Measurements from ENCODE around the gene STX18.
A peak's percentile ranks its signal among the peaks of the same experiment; 100 is the strongest.
"Not testable (repeated sequence)": the region's sequence is repeated elsewhere in the genome, so short reads cannot be mapped to it uniquely, and the experiment has no call there.

Gene STX18

GRCh38 chr4:4505211-4505610 lies 36.6 kb downstream of the STX18 start:
- WGBS (ENCODE audit: insufficient coverage): 100% methylated on average over 4 of the region's 9 CpGs
- H3K4me3 ChIP-seq (ENCODE audit: control insufficient read depth in 1 of 7, extremely low read depth in 1 of 7, insufficient read depth in 4 of 7, low read depth in 2 of 7, low read length in 6 of 7); H3K27me3 ChIP-seq (replicated peaks in 2 of 5; ENCODE audit: control insufficient read depth in 4 of 5, insufficient read depth in 5 of 5, low read length in 4 of 5); H3K36me3 ChIP-seq (ENCODE audit: control insufficient read depth in 4 of 4, insufficient read depth in 4 of 4, low read length in 3 of 4); H3K9me3 ChIP-seq (ENCODE audit: control extremely low read depth in 1 of 5, control insufficient read depth in 4 of 5, insufficient read depth in 2 of 5, low read depth in 1 of 5, low read length in 4 of 5); POLR2A ChIA-PET; CTCF ChIA-PET; H3K27ac ChIP-seq (ENCODE audit: insufficient read depth in 1 of 2, low read depth in 1 of 2, low read length in 2 of 2, poor library complexity in 1 of 2, severe bottlenecking in 2 of 2); DNase-seq; H3K4me1 ChIP-seq (ENCODE audit: control extremely low read depth in 1 of 4, control insufficient read depth in 4 of 4, insufficient read depth in 4 of 4, low read length in 3 of 4): not testable (repeated sequence)

GRCh38 chr4:4504783-4505182 lies 37.1 kb downstream of the STX18 start:
- no peaks in the 10 kb centered on the region for H3K9me3 ChIP-seq (ENCODE audit: control extremely low read depth in 1 of 5, control insufficient read depth in 4 of 5, insufficient read depth in 2 of 5, low read depth in 1 of 5, low read length in 4 of 5)
- no peak for DNase-seq
- CTCF ChIA-PET: no interaction called here
- no CpG with 5 or more reads among the region's 2 CpGs for WGBS (ENCODE audit: insufficient coverage)
- H3K4me3 ChIP-seq (ENCODE audit: control insufficient read depth in 1 of 7, extremely low read depth in 1 of 7, insufficient read depth in 4 of 7, low read depth in 2 of 7, low read length in 6 of 7): no peak overlapping the region
- POLR2A ChIA-PET: no interaction called here
- H3K4me1 ChIP-seq (ENCODE audit: control extremely low read depth in 1 of 4, control insufficient read depth in 4 of 4, insufficient read depth in 4 of 4, low read length in 3 of 4): peaks cover 0 to 8% (median 5%) of the 10 kb centered on the region in 4 experiments
- no peaks in the 10 kb centered on the region for H3K27me3 ChIP-seq (replicated peaks in 2 of 5; ENCODE audit: control insufficient read depth in 4 of 5, insufficient read depth in 5 of 5, low read length in 4 of 5)
- no peak overlapping the region for H3K27ac ChIP-seq (ENCODE audit: insufficient read depth in 1 of 2, low read depth in 1 of 2, low read length in 2 of 2, poor library complexity in 1 of 2, severe bottlenecking in 2 of 2)
- peaks cover 0 to under 1% (median 0%) of the 10 kb centered on the region in 4 experiments for H3K36me3 ChIP-seq (ENCODE audit: control insufficient read depth in 4 of 4, insufficient read depth in 4 of 4, low read length in 3 of 4)

- WGBS (ENCODE audit: insufficient coverage): 22% methylated on average over 8 of the region's 10 CpGs
- peak; percentile 17 to 54 (median 31) for DNase-seq
Measured at GRCh38 chr4:4502694-4503311, 39.0 kb downstream of the STX18 start.

GRCh38 chr4:4501679-4502078 lies 40.2 kb downstream of the STX18 start:
- peak in 2 of 3 donors; percentile 8 to 40 for DNase-seq

More at GRCh38 chr4:4502694-4503311, 39.0 kb downstream of the STX18 start:
- Histone ChIP-seq H3K27ac (ENCODE audit: insufficient read depth in 1 of 2, low read depth in 1 of 2, low read length in 2 of 2, poor library complexity in 1 of 2, severe bottlenecking in 2 of 2) (no peak overlapping the region), H3K27me3 (replicated peaks in 2 of 5; ENCODE audit: control insufficient read depth in 4 of 5, insufficient read depth in 5 of 5, low read length in 4 of 5) (no peaks in the 10 kb centered on the region), H3K9me3 (ENCODE audit: control extremely low read depth in 1 of 5, control insufficient read depth in 4 of 5, insufficient read depth in 2 of 5, low read depth in 1 of 5, low read length in 4 of 5) (no peaks in the 10 kb centered on the region), H3K4me3 (ENCODE audit: control insufficient read depth in 1 of 7, extremely low read depth in 1 of 7, insufficient read depth in 4 of 7, low read depth in 2 of 7, low read length in 6 of 7) (peak overlapping the region in 5 of 7 experiments; percentile 39 to 55 (median 43)), H3K36me3 (ENCODE audit: control insufficient read depth in 4 of 4, insufficient read depth in 4 of 4, low read length in 3 of 4) (no peaks in the 10 kb centered on the region), H3K4me1 (ENCODE audit: control extremely low read depth in 1 of 4, control insufficient read depth in 4 of 4, insufficient read depth in 4 of 4, low read length in 3 of 4) (peaks cover 0 to 8% (median 5%) of the 10 kb centered on the region in 4 experiments)
- CTCF ChIA-PET: no interaction called here
- POLR2A ChIA-PET: interaction anchor here (0.6 kb wide), 1 partner anchor 37 kb away, joined by 3 read pairs; no protein-coding TSS in a partner anchor

GRCh38 chr4:4499438-4500123 lies 42.3 kb downstream of the STX18 start:
- POLR2A ChIA-PET: no interaction called here
- H3K27ac ChIP-seq (ENCODE audit: insufficient read depth in 1 of 2, low read depth in 1 of 2, low read length in 2 of 2, poor library complexity in 1 of 2, severe bottlenecking in 2 of 2): no peak overlapping the region
- H3K27me3 ChIP-seq (replicated peaks in 2 of 5; ENCODE audit: control insufficient read depth in 4 of 5, insufficient read depth in 5 of 5, low read length in 4 of 5): no peaks in the 10 kb centered on the region
- CTCF ChIA-PET: interaction anchor here (1.1 kb wide), 1 partner anchor 42 kb away, joined by 3 read pairs; the partner anchor contains the start of gene STX18
- DNase-seq: no peak
- H3K9me3 ChIP-seq (ENCODE audit: control extremely low read depth in 1 of 5, control insufficient read depth in 4 of 5, insufficient read depth in 2 of 5, low read depth in 1 of 5, low read length in 4 of 5): no peaks in the 10 kb centered on the region
- no peak overlapping the region for H3K4me3 ChIP-seq (ENCODE audit: control insufficient read depth in 1 of 7, extremely low read depth in 1 of 7, insufficient read depth in 4 of 7, low read depth in 2 of 7, low read length in 6 of 7)
- no peaks in the 10 kb centered on the region for H3K36me3 ChIP-seq (ENCODE audit: control insufficient read depth in 4 of 4, insufficient read depth in 4 of 4, low read length in 3 of 4)
- WGBS (ENCODE audit: insufficient coverage): 95% methylated on average over 2 of the region's 4 CpGs
- peaks cover 0 to 8% (median 5%) of the 10 kb centered on the region in 4 experiments for H3K4me1 ChIP-seq (ENCODE audit: control extremely low read depth in 1 of 4, control insufficient read depth in 4 of 4, insufficient read depth in 4 of 4, low read length in 3 of 4)

More at GRCh38 chr4:4501679-4502078, 40.2 kb downstream of the STX18 start:
- Histone ChIP-seq H3K4me1 (ENCODE audit: control extremely low read depth in 1 of 4, control insufficient read depth in 4 of 4, insufficient read depth in 4 of 4, low read length in 3 of 4) (peaks cover 0 to 8% (median 5%) of the 10 kb centered on the region in 4 experiments), H3K27me3 (replicated peaks in 2 of 5; ENCODE audit: control insufficient read depth in 4 of 5, insufficient read depth in 5 of 5, low read length in 4 of 5) (no peaks in the 10 kb centered on the region), H3K27ac (ENCODE audit: insufficient read depth in 1 of 2, low read depth in 1 of 2, low read length in 2 of 2, poor library complexity in 1 of 2, severe bottlenecking in 2 of 2) (no peak overlapping the region), H3K36me3 (ENCODE audit: control insufficient read depth in 4 of 4, insufficient read depth in 4 of 4, low read length in 3 of 4) (no peaks in the 10 kb centered on the region), H3K9me3 (ENCODE audit: control extremely low read depth in 1 of 5, control insufficient read depth in 4 of 5, insufficient read depth in 2 of 5, low read depth in 1 of 5, low read length in 4 of 5) (no peaks in the 10 kb centered on the region), H3K4me3 (ENCODE audit: control insufficient read depth in 1 of 7, extremely low read depth in 1 of 7, insufficient read depth in 4 of 7, low read depth in 2 of 7, low read length in 6 of 7) (no peak overlapping the region)
- no CpG with 5 or more reads among the region's 2 CpGs for WGBS (ENCODE audit: insufficient coverage)
- ChIA-PET POLR2A (no interaction called here), CTCF (interaction anchor here (1.0 kb wide), 2 partner anchors 10 to 14 kb away, joined by 3 read pairs; no protein-coding TSS in a partner anchor)

GRCh38 chr4:4496592-4497372 lies 45.1 kb downstream of the STX18 start:
- 97% methylated on average over 9 of the region's 9 CpGs for WGBS (ENCODE audit: insufficient coverage)
- no peaks in the 10 kb centered on the region for H3K36me3 ChIP-seq (ENCODE audit: control insufficient read depth in 4 of 4, insufficient read depth in 4 of 4, low read length in 3 of 4)
- H3K9me3 ChIP-seq (ENCODE audit: control extremely low read depth in 1 of 5, control insufficient read depth in 4 of 5, insufficient read depth in 2 of 5, low read depth in 1 of 5, low read length in 4 of 5): no peaks in the 10 kb centered on the region
- CTCF ChIA-PET: interaction anchor here (1.0 to 1.4 kb wide), 4 partner anchors 10 to 17 kb away, joined by 3 to 4 read pairs (median 3); no protein-coding TSS in a partner anchor
- H3K27ac ChIP-seq (ENCODE audit: insufficient read depth in 1 of 2, low read depth in 1 of 2, low read length in 2 of 2, poor library complexity in 1 of 2, severe bottlenecking in 2 of 2): no peak overlapping the region
- H3K4me1 ChIP-seq (ENCODE audit: control extremely low read depth in 1 of 4, control insufficient read depth in 4 of 4, insufficient read depth in 4 of 4, low read length in 3 of 4): no peaks in the 10 kb centered on the region
- H3K4me3 ChIP-seq (ENCODE audit: control insufficient read depth in 1 of 7, extremely low read depth in 1 of 7, insufficient read depth in 4 of 7, low read depth in 2 of 7, low read length in 6 of 7): no peak overlapping the region
- H3K27me3 ChIP-seq (replicated peaks in 2 of 5; ENCODE audit: control insufficient read depth in 4 of 5, insufficient read depth in 5 of 5, low read length in 4 of 5): no peaks in the 10 kb centered on the region
- DNase-seq: no peak
- POLR2A ChIA-PET: no interaction called here
